Stimulated activated naive B cell treated with anti-CD40 and anti-IgM and Interleukin-4, amounts not matched to agents 10 μg/mL and 1 μg/mL and 100 μg/mL, for 72 hours (primary cell): ENCODE results near the gene CAPZB.
"Not testable (repeated sequence)": the region's sequence is repeated elsewhere in the genome, so short reads cannot be mapped to it uniquely, and the experiment has no call there.

Source experiments
- ATAC-seq, 2 donors: fragments of 150-1000 bp; cut with Tn5 transposase; replicated peaks; 2 replicates each; pipeline ENCODE4 v1.10.0; 2021; ENCODE audit warnings: moderate library complexity in 1 of 2
- DNase-seq: peaks from one replicate; pipeline ENCODE4 v3.0.0; 2021
- H3K27ac Mint-ChIP-seq: one replicate; pipeline ENCODE4 v1.8.0; 2022; ENCODE audit warnings: mild to moderate bottlenecking, mixed read lengths
- H3K27me3 Mint-ChIP-seq, 2 donors: one replicate each; pipeline ENCODE4 v1.8.0; 2022; ENCODE audit warnings: mixed read lengths in 2 of 2
- H3K36me3 Mint-ChIP-seq, 2 donors: one replicate each; pipeline ENCODE4 v1.8.0; 2022; ENCODE audit warnings: mixed read lengths in 2 of 2, mild to moderate bottlenecking in 1 of 2
- H3K4me1 Mint-ChIP-seq, 2 donors: one replicate each; pipeline ENCODE4 v1.8.0; 2022; ENCODE audit warnings: mixed read lengths in 2 of 2, mild to moderate bottlenecking in 1 of 2
- H3K4me3 Mint-ChIP-seq, 2 donors: one replicate each; pipeline ENCODE4 v1.8.0; 2022; ENCODE audit warnings: mild to moderate bottlenecking in 2 of 2, mixed read lengths in 2 of 2, moderate library complexity in 1 of 2
- H3K9me3 Mint-ChIP-seq, 2 donors: one replicate each; pipeline ENCODE4 v1.8.0; 2022; ENCODE audit warnings: mixed read lengths in 2 of 2, mild to moderate bottlenecking in 1 of 2

Gene CAPZB

GRCh38 chr1:19310720-19311502, 174.4 kb downstream of the CAPZB start:
- no peak for ATAC-seq
- Mint-ChIP-seq H3K4me3 (peak overlapping the region; percentile 85 to 86), H3K36me3 (peaks cover 18 to 32% of the 10 kb centered on the region in 2 donors), H3K4me1 (peaks cover 39 to 41% of the 10 kb centered on the region in 2 donors), H3K27ac (peak overlapping the region; percentile 53), H3K9me3 (no peaks in the 10 kb centered on the region), H3K27me3 (no peaks in the 10 kb centered on the region)
- DNase-seq, result no peak

- peaks cover 26 to 36% of the 10 kb centered on the region in 2 donors for H3K36me3 Mint-ChIP-seq
- H3K9me3 Mint-ChIP-seq, result no peaks in the 10 kb centered on the region
- H3K4me3 Mint-ChIP-seq, result no peak overlapping the region
- ATAC-seq, result no peak
- no peak overlapping the region for H3K27ac Mint-ChIP-seq
- DNase-seq, result no peak
- H3K27me3 Mint-ChIP-seq, result no peaks in the 10 kb centered on the region
- H3K4me1 Mint-ChIP-seq, result peaks cover 30 to 33% of the 10 kb centered on the region in 2 donors
These were observed 175.3 kb downstream of the CAPZB start for GRCh38 chr1:19310061-19310460.

- H3K4me1 Mint-ChIP-seq, result peaks cover 23 to 25% of the 10 kb centered on the region in 2 donors
- H3K36me3 Mint-ChIP-seq, result peaks cover 32 to 44% of the 10 kb centered on the region in 2 donors
- H3K27ac Mint-ChIP-seq, result no peak overlapping the region
- no peaks in the 10 kb centered on the region for H3K9me3 Mint-ChIP-seq
- H3K27me3 Mint-ChIP-seq, result no peaks in the 10 kb centered on the region
- H3K4me3 Mint-ChIP-seq, result no peak overlapping the region
- no peak for DNase-seq
- ATAC-seq, result no peak
These were observed 176.1 kb downstream of the CAPZB start for GRCh38 chr1:19309123-19309813.

GRCh38 chr1:19308509-19308907, 176.8 kb downstream of the CAPZB start:
- ATAC-seq (no peak), DNase-seq (no peak)
- Mint-ChIP-seq H3K4me3 (no peak overlapping the region), H3K9me3 (no peaks in the 10 kb centered on the region), H3K36me3 (peaks cover 38 to 51% of the 10 kb centered on the region in 2 donors), H3K27ac (no peak overlapping the region), H3K4me1 (peaks cover 16 to 17% of the 10 kb centered on the region in 2 donors), H3K27me3 (no peaks in the 10 kb centered on the region)

DNA sequence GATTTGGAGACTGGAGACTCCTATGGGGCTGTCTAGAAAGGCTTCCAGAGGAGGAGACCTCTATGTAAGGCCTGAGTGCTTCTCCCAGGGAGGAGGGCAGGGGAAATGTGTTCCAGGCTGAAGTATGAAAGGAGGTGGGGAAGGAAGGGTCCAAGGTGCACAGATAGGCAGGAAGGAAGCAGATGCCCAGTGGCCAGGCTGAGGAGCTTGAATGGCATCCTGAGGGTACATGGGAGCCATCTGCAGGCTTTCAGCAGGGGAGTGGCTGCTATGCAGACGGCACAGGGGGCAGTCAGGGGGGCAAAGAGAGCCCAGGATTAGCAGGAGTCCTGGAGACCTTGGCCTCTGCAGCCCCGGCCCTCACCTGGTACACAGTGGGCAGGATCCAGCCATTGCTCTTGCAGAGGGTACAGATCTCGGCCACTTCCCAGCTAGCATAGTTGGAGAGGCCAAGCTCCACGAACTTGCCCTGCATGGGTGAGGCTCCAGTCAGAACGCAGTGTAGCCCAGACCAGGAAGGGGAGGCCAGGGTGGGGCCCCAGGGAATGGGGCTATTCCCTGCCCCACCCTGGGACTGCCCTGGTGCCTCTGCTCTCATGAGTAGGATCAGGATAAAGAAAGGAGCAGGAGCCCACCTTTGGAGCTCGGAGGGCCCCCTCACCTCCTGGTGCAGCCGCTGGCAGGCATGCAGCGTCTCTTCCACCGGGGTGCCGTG, 177.4 kb downstream of the CAPZB start:
- Mint-ChIP-seq H3K36me3 (peaks cover 41 to 55% of the 10 kb centered on the region in 2 donors), H3K4me1 (peaks cover 11% of the 10 kb centered on the region in 2 donors), H3K27me3 (no peaks in the 10 kb centered on the region), H3K4me3 (no peak overlapping the region), H3K9me3 (no peaks in the 10 kb centered on the region), H3K27ac (no peak overlapping the region)
- DNase-seq (no peak), ATAC-seq (no peak)

DNA sequence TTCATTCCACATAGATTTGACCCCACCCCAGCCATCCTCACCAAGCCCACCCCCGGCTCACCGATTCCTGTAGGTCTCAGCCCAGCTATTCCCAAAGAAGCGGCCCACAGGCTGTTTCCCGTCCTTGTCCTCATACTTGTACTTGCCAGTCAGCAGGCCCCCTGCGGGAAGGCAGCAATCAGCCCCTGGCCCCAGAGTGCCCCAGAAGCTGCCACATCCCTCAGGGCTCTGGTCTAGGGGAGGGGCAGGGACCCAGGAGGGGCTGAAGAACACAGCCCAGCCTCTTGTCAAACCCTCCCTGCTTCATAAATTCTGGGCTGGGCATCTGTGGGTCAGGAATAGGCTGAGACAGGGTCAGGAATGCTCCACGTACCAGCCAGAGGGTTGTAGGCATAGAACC, 178.4 kb downstream of the CAPZB start:
- ATAC-seq (no peak), DNase-seq (no peak)
- peaks cover 41 to 57% of the 10 kb centered on the region in 2 donors for H3K36me3 Mint-ChIP-seq
- no peaks in the 10 kb centered on the region for H3K27me3 Mint-ChIP-seq
- H3K4me3 Mint-ChIP-seq, result no peak overlapping the region
- peaks cover 7 to 9% of the 10 kb centered on the region in 2 donors for H3K4me1 Mint-ChIP-seq
- H3K9me3 Mint-ChIP-seq, result no peaks in the 10 kb centered on the region
- no peak overlapping the region for H3K27ac Mint-ChIP-seq

DNA sequence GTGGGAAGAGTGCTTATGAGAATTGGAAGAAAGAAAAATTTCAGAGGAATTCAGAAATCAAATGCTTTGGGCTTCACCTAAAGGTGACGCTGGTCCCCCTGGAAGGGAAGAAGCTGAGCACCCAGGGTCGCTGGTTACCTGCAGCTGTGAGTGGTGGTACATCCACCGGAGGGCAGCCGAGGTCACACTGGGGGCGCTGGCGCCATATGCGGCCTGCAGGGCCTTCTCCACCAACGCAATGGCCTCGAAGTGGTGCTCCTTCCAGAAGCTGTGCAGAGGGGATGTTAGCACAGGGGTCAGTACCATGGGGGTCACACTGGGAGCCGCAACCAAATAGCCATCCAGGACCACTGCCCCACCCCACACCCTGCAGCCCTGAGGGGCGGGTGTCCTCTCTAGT, 179.5 kb downstream of the CAPZB start:
- H3K4me1 Mint-ChIP-seq, result peaks cover 2 to 4% of the 10 kb centered on the region in 2 donors
- peaks cover 43 to 63% of the 10 kb centered on the region in 2 donors for H3K36me3 Mint-ChIP-seq
- H3K27ac Mint-ChIP-seq, result no peak overlapping the region

DNA sequence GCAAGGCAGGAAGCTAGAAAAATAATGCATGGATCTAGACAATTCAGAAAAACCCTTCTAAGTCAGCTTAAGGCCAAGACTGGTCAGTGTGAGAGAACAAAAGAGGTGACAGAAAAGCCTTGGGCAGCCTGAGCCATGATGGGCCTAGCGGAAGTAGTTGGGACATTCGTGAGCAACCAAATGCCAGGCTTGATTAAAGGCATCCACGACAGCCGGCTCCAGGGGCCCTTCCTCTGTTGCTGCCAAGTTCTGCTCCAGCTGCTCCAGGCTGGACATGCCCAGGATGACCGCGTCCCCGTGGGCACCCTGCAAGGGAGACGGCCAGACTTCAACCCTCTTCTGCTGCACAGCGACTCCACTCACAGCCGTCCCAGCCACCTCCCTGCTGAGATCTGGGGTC, 181.3 kb downstream of the CAPZB start:
- not testable (repeated sequence) for DNase-seq, H3K4me3 Mint-ChIP-seq, H3K27ac Mint-ChIP-seq, H3K27me3 Mint-ChIP-seq, H3K9me3 Mint-ChIP-seq, ATAC-seq, H3K4me1 Mint-ChIP-seq
- H3K36me3 Mint-ChIP-seq, result peaks cover 43 to 70% of the 10 kb centered on the region in 2 donors

More for the DNA sequence above, 179.5 kb downstream of the CAPZB start:
- Mint-ChIP-seq H3K9me3 (no peaks in the 10 kb centered on the region), H3K4me3 (no peak overlapping the region), H3K27me3 (no peaks in the 10 kb centered on the region)
- ATAC-seq (no peak), DNase-seq (no peak)

GRCh38 chr1:19300211-19300610, 185.1 kb downstream of the CAPZB start:
- DNase-seq (no peak), ATAC-seq (no peak)
- Mint-ChIP-seq H3K4me3 (no peak overlapping the region), H3K27ac (no peak overlapping the region), H3K27me3 (no peaks in the 10 kb centered on the region), H3K9me3 (peaks cover 5 to 8% of the 10 kb centered on the region in 2 donors), H3K36me3 (peaks cover 32 to 49% of the 10 kb centered on the region in 2 donors), H3K4me1 (no peaks in the 10 kb centered on the region)

DNA sequence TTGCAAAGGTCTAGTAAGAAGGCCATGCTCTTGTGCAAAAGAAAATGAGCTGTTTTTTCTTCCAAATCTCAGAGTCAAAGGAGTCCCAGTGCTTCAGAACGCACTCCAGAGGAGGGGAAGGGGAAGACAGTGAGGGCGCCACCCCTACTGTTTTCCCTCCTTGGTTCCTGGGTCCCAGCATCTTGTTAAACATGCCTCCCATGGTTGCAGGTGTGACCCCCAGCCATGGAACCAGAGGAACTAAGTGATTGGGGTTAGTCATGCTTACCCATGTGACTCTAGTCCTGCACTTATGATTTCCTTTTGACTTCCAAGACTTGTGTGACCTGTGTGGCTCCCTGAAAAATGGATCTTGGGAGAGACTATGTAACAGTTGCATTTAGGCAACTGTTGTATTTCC, 190.7 kb downstream of the CAPZB start:
- Mint-ChIP-seq H3K4me1 (no peaks in the 10 kb centered on the region), H3K9me3 (peaks cover 15 to 18% of the 10 kb centered on the region in 2 donors), H3K27ac (no peak overlapping the region), H3K36me3 (peaks cover 27 to 40% of the 10 kb centered on the region in 2 donors), H3K27me3 (peaks cover 3% of the 10 kb centered on the region in 2 donors), H3K4me3 (no peak overlapping the region)
- ATAC-seq, result no peak
- no peak for DNase-seq

DNA sequence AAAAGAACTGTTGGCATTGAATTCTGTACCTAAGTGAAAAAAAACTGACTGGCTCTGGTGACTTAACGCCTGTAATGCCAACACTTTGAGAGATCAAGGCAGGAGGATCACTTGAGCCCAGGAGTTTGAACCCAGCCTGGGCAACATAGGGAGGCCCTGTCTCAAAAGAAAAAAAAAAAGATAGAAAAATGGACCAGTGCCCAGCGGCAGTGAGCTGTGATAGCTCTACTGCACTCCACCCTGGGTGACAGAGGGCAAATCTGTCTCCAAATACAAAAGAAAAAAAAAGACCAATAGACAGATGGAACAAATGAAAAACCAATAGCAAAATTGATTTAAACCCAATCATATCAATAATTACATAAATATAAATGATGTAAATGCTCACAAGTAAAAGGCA, 196.1 kb downstream of the CAPZB start:
- Mint-ChIP-seq H3K4me1 (peaks cover 7 to 13% of the 10 kb centered on the region in 2 donors), H3K9me3 (peaks cover 4 to 5% of the 10 kb centered on the region in 2 donors)

More for the DNA sequence above, 196.1 kb downstream of the CAPZB start:
- ATAC-seq, result no peak
- no peak overlapping the region for H3K27ac Mint-ChIP-seq
- no peak for DNase-seq
- H3K36me3 Mint-ChIP-seq, result peaks cover 4 to 23% of the 10 kb centered on the region in 2 donors
- peaks cover 14 to 22% of the 10 kb centered on the region in 2 donors for H3K27me3 Mint-ChIP-seq
- peak overlapping the region; percentile 70 to 72 for H3K4me3 Mint-ChIP-seq
